NCI-H2196 treated with DMSO at 0.1 percent for 48 hours (cell line): ENCODE measurements around the gene CTTN.

Experiments used
- DNase-seq: peaks from one replicate; lab custom pipeline; 2025; ENCODE audit not compliant: unreplicated experiment; lab: John Stamatoyannopoulos, UW

The CTTN gene

DNA sequence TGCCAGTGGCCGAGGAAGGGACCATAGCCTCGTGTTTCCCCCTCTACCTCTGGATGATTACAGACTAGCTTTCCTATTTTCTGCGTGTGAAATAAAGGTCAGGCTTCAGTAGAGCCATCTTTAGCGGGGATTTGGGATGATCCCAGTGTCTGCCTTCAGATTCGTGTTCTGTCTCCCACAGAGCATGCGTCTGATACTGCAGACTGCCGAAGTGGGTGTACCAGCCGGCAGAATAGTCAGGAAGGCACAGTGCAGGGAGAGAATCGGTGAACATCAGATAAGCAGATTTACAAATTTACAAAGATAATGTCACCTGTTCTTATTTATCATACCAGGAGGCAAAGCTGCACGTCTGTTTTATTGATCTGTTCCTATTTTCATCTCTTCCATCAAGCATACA lies 11.1 kb downstream of the CTTN start:
- DNase-seq = no peak

DNA sequence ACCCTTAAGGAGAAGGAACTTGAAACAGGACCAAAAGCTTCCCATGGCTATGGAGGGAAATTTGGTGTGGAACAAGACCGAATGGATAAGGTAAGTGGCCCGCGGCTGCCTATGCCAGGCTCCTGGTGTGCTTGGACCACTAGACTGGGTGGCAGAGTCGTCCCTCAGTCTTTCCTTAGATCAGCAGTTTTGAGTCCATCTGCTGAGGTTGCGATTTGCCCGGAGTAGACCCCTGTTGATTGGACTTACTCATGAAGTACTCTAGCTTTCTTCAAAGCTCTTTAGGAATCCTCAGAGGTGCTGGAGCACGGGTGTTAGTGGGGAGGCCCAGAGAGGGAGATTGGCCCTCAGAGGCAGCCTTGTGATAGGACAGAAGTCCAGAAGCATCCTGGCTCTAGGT lies 11.5 kb downstream of the CTTN start:
- no peak for DNase-seq

DNA sequence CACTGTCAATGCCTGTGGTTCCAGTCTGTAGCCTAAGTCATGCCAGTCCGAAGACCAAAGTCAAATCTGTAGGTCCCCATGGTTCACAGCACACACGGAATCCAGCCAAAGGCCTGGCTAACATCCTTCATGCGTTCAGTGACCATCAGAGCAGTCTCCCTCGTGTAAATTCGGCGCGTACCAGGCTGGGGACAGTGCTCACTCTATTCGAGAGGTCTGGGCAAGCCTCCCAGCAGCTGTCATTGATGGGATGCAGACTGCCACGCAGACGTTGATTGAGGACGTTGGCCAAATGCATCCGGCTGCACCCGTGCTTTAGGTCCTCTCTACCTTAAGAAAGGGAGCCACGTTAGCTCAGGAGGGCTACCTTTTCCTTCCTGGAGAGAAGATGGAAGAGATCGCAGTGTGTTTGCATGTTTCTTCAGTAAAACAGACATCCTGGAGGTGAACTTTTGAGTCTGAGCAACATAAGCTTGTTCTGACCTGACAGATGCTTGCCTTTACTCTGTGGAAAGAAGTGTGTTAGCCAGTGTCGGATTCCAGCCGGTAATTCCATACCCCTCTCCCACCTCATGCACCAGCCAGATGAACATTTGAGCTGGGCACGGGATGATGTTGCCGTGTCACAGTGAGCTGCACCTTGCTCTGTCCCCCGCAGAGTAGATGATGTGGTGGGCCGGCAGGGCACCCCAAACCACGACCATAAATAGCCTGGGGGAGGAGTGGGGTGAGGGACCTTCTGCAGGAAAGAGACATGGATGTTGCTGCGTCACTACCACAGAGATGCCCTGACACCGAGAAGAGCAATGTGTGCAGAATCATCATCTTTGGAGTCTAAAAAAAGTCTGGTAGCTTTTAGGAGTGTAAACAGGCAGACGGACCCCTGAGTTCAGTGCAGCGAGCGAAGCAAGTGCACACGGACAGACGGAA lies 12.2 kb downstream of the CTTN start:
- no peak for DNase-seq

DNA sequence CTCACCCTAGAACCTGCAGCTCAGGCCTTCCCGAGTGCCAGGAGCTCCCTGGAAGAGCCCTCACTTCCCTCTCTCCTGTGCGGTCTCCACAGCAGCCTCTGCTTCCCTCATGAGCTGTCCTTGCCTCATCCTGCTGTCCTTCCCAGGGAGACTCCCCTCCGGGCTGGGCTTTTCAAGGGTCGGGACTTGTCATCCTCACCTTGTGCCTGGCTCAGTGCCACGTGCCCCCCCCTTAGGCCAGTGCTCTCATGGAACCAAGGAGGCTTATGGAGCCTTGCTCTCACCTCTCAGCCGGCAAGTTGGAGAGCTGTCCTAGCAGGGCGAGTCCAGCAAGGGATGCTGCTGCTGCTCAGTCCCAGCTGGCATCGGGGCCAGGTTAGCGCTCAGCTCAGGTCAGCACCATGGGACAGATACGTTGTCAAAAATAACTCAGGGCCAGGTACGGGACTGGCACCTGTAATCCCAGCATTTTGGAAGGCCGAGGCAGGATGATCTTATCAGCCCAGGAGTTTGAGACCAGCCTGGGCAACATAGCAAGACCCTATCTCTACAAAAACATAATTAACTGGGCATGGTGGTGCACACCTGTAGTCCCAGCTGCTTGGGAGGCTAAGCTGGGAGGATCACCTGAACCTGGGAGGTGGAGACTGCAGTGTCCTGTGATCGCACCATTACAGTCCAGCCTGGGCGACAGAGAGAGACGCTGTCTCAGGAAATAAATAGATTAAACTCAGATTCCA lies 13.6 kb downstream of the CTTN start:
- no peak for DNase-seq

DNA sequence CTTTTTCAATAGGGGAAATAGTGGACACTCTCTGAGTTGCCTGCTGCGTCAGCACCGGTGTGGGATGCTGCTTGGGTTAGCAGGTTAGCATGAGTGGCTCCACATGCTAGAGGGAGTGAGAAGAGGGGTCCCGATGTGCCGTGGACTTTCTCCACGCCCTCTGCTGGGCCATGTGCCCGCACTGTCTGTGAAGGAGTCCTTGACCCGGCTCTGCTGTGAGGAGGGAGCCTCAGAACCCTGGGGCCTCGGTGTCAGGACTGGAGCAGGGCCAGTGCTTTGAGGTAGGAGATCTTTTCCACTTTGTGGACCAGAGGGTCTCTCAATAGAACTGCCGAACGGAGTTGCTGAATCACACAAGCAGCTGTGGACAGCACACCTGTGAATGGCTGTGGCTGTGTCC lies 14.8 kb downstream of the CTTN start:
- no peak for DNase-seq

DNA sequence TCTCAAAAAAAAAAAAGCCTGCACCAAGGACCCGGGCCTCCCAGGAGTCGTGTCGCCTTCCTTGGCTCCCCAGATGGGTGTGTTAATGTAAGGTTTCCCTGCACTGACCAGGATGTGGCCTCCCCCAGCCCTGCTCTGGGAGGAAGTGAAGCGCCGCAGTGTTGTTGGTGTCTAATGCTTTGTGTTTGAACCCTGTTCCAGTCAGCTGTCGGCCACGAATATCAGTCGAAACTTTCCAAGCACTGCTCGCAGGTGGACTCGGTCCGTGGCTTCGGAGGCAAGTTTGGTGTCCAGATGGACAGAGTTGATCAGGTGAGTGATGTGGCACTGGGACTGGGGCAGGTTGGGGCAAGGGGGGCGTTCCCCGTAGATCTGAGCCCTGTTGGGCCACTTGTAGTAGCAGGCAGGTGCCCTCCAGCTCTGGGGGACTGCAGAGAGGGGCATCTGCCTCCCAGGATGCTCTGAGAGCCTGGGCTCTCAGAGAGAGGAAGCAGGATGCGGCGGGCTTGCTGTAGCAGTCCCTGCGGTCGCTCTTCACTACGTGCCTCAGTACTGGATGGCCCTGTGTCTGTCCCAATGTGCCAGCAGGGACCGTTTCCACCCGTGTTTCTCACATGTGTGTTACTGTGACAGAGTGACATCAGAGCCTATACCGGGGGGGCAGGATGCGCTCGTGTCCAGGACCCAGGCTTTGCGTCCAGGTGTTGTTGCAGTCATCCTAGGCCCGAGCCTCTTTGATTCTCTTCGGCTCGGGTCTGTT lies 16.2 kb downstream of the CTTN start:
- DNase-seq = no peak

DNA sequence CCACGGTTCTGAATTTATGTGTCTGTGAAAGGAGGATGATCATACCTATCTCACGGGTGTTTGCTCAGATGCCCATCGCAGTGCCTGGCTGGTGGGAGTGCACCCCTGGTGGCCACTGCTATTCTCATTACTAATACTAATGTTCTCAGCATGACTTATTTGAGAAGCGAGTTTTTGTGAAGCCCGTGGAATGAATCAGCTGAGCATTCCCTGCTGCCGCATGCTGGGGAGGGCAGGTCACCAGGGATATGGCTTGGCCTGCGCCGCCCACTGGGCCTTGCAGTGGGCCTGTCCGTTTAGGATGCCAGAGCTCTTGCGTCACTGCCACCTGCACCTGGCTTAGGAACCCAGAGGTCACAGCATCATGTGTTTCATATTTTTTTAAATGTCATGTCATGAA lies 16.9 kb downstream of the CTTN start:
- no peak for DNase-seq

DNA sequence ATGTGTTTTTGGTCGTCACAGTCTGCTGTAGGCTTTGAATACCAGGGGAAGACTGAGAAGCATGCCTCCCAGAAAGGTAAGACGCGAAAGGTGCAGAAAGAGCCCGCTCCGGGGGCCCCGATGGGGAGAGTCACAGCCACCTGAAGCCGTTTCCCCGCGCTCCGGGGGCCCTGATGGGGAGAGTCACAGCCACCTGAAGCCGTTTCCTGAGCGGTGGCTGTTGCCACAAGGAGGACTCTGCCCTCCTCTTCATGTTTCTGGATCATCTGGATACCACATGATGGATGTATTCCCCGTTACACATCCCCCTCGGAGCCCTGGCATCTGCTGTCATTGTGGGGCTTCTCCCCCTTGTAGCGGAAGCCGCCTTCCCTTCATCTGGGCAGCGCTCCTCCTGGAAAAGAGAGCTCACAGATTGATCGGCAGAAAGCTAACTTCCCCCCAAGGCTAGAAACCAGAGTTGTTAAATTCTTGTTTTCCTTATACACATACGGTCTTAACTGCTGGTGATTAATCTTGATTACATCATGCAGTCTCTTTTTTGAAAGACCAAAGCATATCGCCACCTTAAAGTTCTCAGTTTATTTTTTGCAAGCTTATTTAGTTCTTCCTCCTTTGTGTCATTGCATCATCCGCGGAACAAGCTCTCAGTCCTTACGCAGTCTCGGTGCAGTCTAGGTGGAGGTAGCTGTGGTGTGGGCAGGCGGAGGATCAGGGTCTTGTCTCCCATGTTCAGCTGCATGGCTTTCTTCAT lies 17.5 kb downstream of the CTTN start:
- no peak for DNase-seq

DNA sequence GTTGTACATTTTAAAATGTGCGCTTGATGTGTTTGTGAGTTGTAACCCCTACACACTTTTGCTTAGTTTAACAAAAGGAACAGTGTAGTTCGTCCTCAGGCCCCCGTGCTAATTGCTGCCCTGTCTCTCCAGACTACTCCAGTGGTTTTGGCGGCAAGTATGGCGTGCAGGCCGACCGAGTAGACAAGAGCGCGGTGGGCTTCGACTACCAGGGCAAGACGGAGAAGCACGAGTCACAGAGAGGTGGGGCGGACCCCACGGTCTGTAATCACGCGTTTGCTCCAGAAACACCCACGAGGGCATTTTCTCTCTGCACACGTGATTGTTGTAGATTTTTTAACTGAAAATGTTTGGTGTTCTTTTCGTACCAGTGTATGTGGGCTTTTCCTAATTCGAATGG lies 18.6 kb downstream of the CTTN start:
- no peak for DNase-seq

DNA sequence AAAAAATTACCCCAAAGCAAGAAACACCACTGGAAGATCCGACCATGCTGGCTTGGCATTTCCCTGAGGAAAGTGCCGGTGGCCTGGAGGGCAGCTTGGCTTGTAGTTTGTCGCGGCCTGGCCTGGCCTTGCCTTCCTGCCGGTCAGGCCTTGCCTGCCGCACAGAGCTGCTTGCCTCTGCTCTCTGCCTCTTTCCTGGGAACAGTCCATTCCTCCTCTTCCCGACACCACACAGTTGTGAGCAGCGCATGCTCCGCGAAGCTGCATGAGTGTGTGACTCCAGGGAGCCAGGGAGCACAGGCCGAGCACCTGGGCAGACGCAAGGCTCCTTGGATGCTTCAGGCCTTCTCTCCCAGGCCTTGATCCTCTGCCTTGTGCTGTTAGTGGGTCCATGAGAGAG lies 19.8 kb downstream of the CTTN start:
- no peak for DNase-seq

DNA sequence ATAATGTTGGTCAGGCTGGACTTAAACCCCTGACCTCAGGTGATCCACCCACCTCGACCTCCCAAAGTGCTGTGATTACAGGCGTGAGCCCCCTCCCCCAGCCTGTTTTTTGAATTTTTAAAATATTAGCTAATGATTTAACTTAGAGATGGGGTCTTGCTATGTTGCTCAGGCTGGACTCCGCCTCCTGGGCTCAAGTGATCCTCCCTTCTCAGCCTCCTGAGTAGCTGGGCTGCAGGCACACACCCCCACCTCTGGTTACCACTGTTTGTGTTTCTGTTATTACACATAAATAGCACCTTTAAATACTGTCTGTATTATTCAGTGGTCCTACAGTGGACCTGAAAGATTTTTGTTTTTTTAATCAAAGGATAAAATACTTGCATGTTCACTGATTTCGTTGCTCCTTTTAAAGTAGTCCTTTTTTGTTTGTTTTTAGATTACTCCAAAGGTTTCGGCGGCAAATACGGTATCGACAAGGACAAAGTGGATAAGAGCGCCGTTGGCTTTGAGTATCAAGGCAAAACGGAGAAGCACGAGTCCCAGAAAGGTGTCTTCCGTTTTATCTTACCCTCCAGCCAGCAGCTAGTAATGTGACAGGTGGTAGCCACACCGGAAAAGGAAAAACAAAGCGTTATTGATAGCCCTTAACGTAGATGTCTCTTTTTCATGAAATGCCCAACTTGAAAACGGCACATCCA lies 21.1 kb downstream of the CTTN start:
- DNase-seq = no peak

DNA sequence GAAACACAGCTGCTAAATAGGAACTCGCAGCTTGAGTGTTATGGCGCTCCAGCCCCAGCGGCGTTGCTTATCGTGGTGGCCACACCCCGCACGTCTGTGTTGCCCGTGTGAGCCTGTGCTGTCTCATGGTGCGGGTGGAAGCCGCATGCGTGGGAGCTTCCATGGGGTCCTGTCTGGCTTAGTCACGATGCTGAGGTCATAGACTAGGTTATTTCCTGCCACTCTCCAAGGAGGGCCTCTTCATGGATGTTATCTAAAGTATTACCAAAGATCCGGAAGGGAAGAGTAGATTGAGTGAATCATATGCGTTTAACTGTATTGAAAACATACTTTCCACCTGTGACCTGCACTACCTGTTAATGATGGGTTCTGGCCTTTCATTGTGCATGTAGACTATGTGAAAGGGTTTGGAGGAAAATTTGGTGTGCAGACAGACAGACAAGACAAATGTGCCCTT lies 21.7 kb downstream of the CTTN start:
- DNase-seq = no peak

DNA sequence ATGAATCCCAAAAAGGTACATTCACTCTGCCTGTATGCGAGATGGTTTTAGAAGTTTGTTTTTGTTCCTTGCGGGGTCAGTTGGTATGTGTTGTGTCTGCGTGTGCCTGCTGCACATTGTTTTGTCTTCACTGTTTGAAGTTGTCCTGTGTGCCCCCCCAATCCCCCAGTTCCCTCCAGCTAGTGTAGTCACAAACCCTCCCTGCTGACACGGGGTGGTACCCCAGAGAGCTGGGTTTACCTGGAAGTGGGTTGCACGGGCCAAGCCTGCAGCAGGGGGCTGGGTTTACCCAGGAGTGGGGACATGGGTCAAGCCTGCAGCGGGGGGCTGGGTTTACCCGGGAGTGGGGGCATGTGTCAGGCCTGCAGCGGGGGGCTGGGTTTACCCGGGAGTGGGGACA lies 22.2 kb downstream of the CTTN start:
- DNase-seq = no peak

DNA sequence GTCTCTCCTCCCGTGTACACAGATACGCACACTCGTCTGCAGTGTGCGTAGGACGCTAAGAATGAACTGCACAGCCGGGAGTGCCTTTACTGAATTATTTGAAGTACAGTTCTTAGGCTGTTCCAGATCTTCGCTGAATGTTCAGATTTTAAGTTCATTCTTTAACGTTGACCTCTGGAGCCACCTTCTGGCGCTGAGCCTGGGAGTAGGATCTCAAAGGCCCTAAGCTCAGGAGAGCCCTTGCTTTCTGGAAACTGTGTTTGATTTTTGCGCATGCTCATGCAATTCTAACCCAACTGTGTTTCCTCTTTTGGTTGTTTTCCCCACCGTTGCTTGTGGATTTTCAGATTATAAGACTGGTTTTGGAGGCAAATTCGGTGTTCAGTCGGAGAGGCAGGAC lies 22.8 kb downstream of the CTTN start:
- DNase-seq = no peak

DNA sequence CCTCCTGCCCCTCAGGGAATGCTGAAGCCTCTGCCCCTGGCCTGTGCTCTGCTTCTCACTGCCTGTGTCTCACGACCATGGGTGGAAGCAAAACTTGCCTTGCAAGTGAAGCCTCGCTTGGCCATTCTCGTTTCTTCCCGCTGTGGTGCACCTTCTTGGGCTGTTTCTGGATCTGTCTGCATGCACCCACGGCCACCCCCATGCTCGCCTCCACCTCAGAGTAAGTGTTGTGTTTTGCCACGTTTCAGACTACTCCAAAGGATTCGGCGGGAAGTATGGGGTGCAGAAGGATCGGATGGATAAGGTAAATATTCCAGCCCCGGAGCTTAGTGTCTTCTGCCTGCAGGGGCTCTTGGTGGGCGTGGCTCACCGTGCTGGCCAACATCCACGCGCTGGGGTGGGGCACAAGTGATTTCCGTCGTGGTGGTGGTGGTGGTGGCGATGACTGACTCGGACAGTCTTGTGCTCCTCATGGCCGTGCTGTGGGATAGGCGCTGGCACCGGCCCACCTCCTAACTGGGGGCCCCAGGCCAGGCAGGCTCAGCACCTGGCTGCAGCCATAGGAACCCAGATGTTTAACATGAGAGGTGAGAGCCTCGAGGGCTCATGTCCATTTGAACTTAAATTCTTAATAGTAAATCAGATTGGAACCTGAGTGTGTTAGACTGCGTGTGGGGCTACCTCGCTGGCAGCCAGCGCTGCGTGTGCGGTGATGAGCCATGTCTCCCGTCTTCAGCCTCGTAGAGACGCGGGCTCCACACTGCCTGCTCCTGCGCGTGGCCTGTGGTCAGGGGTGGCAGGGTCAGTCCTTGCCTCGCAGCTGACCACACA lies 24.6 kb downstream of the CTTN start:
- DNase-seq = no peak

DNA sequence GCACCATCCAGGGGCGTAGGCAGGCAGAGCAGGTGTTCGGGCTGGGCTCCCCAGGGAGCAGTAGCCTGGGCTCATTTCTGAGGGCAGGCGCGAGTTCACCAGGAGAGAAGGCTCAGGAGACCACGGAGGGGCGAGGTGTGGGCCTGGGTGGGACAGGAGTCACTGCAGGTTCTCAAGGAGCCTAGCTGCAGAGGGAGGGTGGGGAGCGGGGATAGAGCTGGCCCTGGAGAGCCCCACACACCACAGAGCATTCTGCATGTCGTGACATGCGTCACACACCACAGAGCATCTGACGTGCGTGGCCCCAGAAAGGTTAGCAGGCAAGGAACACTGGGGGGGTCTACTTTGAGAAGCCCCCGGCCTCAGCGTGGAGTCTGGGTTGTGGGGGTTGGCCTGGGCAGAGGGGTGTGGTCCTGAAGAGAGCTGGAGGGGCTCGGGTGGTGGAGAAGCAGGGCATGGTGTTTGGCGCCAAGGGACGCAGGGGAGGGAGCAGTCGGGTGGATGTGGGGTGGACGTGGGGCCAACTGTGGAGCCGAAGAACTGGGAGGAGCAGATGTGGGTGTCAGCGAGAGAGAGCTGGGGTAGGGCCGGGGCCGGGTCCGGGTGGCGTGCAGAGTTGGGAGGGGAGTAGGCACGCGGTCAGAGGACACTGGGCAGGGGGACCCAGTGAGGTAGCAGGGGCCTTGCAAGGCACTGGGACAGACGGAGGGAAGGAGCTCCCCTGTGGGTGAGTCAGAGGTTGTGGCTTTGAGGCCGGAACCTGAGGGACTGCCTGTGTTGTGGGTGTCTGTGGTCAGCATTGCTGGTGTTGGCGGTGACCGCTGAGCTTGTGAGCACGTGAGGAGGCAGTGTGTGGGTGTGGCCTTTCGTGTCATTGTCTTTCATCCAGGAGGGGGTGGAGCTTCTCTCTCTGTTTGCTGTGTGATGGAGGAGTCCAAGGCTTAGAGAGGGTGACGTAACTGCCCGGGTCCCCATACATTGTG lies 25.5 kb downstream of the CTTN start:
- no peak for DNase-seq

DNA sequence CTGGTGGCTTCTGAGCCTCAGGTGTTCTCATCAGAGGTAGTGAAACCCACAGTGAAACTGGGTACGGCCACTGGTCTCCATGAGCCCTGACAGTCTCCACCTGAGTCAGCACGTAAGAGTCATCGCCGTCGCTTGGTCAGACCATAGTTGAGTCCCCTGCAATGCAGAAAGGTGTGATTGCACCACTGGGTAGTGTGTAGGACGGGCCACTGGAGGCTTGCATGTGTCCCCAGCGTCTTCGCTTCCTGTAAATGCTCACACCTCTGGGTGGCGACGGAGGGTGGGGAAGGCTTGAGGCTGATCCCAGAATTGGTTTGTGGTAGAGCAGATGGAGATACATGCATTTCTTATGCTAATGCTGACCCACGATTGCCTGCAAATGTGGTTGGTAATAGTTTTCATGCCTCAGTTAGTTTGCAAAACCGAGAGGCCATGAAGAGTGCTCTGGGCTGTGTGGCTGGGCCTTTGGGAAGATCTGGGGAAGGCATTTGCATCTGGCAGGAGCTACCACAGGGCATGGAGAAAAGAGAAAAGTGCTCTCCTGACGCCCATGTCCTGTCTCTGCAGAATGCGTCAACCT lies 26.5 kb downstream of the CTTN start:
- no peak for DNase-seq

DNA sequence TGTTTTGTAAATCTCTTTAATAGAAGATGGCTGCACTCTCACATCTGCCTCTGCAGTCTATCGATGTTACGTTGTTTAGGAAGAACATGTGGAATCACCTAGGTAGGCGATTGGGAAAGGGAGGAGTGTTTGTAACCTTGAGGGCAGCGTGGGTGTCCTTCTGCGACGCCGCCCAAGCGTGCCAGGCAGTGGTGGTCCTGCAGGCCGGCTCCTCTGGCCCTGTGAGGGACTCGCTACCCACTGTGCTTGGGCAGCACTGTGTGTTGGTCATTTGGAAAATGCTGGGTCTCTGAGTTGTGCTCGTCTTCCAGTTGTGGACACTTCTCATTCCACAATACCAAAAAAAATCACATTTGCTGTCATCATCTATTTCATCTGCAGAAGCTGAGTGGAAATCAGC lies 29.1 kb downstream of the CTTN start:
- no peak for DNase-seq
